ENCODE results near the gene TAOK3.

The TAOK3 gene

GRCh38 chr12:118189741-118190191 lies 182.9 kb downstream of the TAOK3 start:
- H3K36me3 ChIP-seq = no peaks in the 10 kb centered on the region
- peak overlapping the region; percentile 54 for H3K4me3 ChIP-seq (ENCODE audit: low read depth, low read length)
- TF ChIP-seq CTCF (IDR thresholded peaks at IDR 0.05; ENCODE audit: low read depth, low read length) = no peak
- peaks cover 6% of the 10 kb centered on the region; the same call in 1 of the 2 replicates for H3K4me1 ChIP-seq
- no peaks in the 10 kb centered on the region for H3K9me3 ChIP-seq
- peak; percentile 63 for DNase-seq
- H3K27me3 ChIP-seq = no peaks in the 10 kb centered on the region

GRCh38 chr12:118188690-118189371 lies 183.9 kb downstream of the TAOK3 start:
- no peak for TF ChIP-seq CTCF (IDR thresholded peaks at IDR 0.05; ENCODE audit: low read depth, low read length)
- peaks cover 6% of the 10 kb centered on the region; the same call in 1 of the 2 replicates for H3K4me1 ChIP-seq
- H3K27me3 ChIP-seq = no peaks in the 10 kb centered on the region
- H3K9me3 ChIP-seq = no peaks in the 10 kb centered on the region
- peak overlapping the region; percentile 54 for H3K4me3 ChIP-seq (ENCODE audit: low read depth, low read length)
- no peak for DNase-seq
- no peaks in the 10 kb centered on the region for H3K36me3 ChIP-seq

GRCh38 chr12:118187751-118188435 lies 184.8 kb downstream of the TAOK3 start:
- no peaks in the 10 kb centered on the region for H3K9me3 ChIP-seq
- TF ChIP-seq CTCF (IDR thresholded peaks at IDR 0.05; ENCODE audit: low read depth, low read length) = no peak
- DNase-seq = no peak
- no peaks in the 10 kb centered on the region for H3K27me3 ChIP-seq
- H3K4me1 ChIP-seq = peaks cover 6% of the 10 kb centered on the region; the same call in 1 of the 2 replicates
- H3K36me3 ChIP-seq = no peaks in the 10 kb centered on the region
- no peak overlapping the region for H3K4me3 ChIP-seq (ENCODE audit: low read depth, low read length)

GRCh38 chr12:118185602-118186397 lies 186.9 kb downstream of the TAOK3 start:
- no peak for DNase-seq
- Histone ChIP-seq H3K4me1 (peaks cover 12% of the 10 kb centered on the region), H3K4me3 (ENCODE audit: low read depth, low read length) (no peak overlapping the region), H3K36me3 (peaks cover 4% of the 10 kb centered on the region), H3K9me3 (no peaks in the 10 kb centered on the region), H3K27me3 (no peaks in the 10 kb centered on the region)
- no peak for TF ChIP-seq CTCF (IDR thresholded peaks at IDR 0.05; ENCODE audit: low read depth, low read length)

- peaks cover 4% of the 10 kb centered on the region for H3K36me3 ChIP-seq
- H3K4me1 ChIP-seq = peaks cover 9% of the 10 kb centered on the region; the same call in 1 of the 2 replicates
- DNase-seq = no peak
- no peaks in the 10 kb centered on the region for H3K27me3 ChIP-seq
- no peak overlapping the region for H3K4me3 ChIP-seq (ENCODE audit: low read depth, low read length)
- no peaks in the 10 kb centered on the region for H3K9me3 ChIP-seq
- no peak for TF ChIP-seq CTCF (IDR thresholded peaks at IDR 0.05; ENCODE audit: low read depth, low read length)
Observed at GRCh38 chr12:118183711-118184110, 189.0 kb downstream of the TAOK3 start.

All from BE2C (cell line).